ACHN (cell line): Measurements from ENCODE around the gene BAD.

Source experiments
- DNase-seq: peaks from one replicate; pipeline ENCODE4 v3.0.0-alpha.2; 2015
- in situ Hi-C: cut with HindIII; loops from 2 replicates; pipeline ENCODE4 v1.10.0; 2017; ENCODE audit warnings: low sequenced_read_pairs, low pct_ligation_motif_present, low pct_unique_long_range_greater_than_20kb

The BAD gene

GRCh38 chr11:64299847-64300648 is 15.6 kb upstream of the BAD start, which contains the start of gene CATSPERZ:
Gene CATSPERZ, plus strand, starts transcription at chr11:64300358. Its CDS starts 53 bp downstream, at chr11:64300411.
- in situ Hi-C loops, result no loop called here
- no peak for DNase-seq

GRCh38 chr11:64298966-64299846 is 14.7 kb upstream of the BAD start:
- DNase-seq, result peak; percentile 9
- in situ Hi-C loops, result no loop called here

GRCh38 chr11:64297699-64298358 is 13.4 kb upstream of the BAD start:
- no peak for DNase-seq
- in situ Hi-C loops, result no loop called here

GRCh38 chr11:64296830-64297698 is 12.6 kb upstream of the BAD start:
- in situ Hi-C loops, result no loop called here
- DNase-seq, result no peak

GRCh38 chr11:64296236-64296635 is 11.8 kb upstream of the BAD start:
- in situ Hi-C loops, result no loop called here
- DNase-seq, result no peak

GRCh38 chr11:64295760-64296159 is 11.3 kb upstream of the BAD start:
- DNase-seq, result no peak
- in situ Hi-C loops, result no loop called here

- in situ Hi-C loops, result no loop called here
- DNase-seq, result no peak
Observed at GRCh38 chr11:64294774-64295173, 10.3 kb upstream of the BAD start.

- in situ Hi-C loops, result no loop called here
- DNase-seq, result no peak
Observed at GRCh38 chr11:64292460-64293254, 8.2 kb upstream of the BAD start.

GRCh38 chr11:64291752-64292459 is 7.4 kb upstream of the BAD start:
- no peak for DNase-seq
- in situ Hi-C loops, result no loop called here

GRCh38 chr11:64291262-64291751 is 6.8 kb upstream of the BAD start, which contains the start of gene KCNK4:
Gene KCNK4, plus strand, starts transcription at chr11:64291302. Its CDS starts 1,717 bp downstream, at chr11:64293019.
- no peak for DNase-seq
- in situ Hi-C loops, result no loop called here

GRCh38 chr11:64290352-64291261 is 6.1 kb upstream of the BAD start:
- in situ Hi-C loops, result no loop called here
- DNase-seq, result no peak

- in situ Hi-C loops, result no loop called here
Observed at GRCh38 chr11:64289002-64289564, 4.6 kb upstream of the BAD start.

GRCh38 chr11:64288353-64288750 is 3.9 kb upstream of the BAD start:
- DNase-seq, result no peak
- in situ Hi-C loops, result no loop called here

More at GRCh38 chr11:64289002-64289564, 4.6 kb upstream of the BAD start:
- no peak for DNase-seq

- DNase-seq, result no peak
- in situ Hi-C loops, result no loop called here
Observed at GRCh38 chr11:64287676-64288352, 3.3 kb upstream of the BAD start.

- no peak for DNase-seq
- in situ Hi-C loops, result no loop called here
Observed at GRCh38 chr11:64286801-64287159, 2.3 kb upstream of the BAD start.
